SK-N-SH (cell line): Measurements from ENCODE around the gene SHLD1. TPM values are rescaled to one million over a fixed set of nuclear protein-coding genes. Genes with fewer than 3 reads are reported as not detected.

Experiments used
- CTCF ChIA-PET: fragments of 300-600, 350-600 bp; formaldehyde crosslinking; extraction: SDS; loops from one replicate; lab custom pipeline; 2021; lab: Yijun Ruan, JAX
- POLR2A ChIA-PET: fragments of 350-600 bp; sonication (Branson Sonifier 250); formaldehyde crosslinking; extraction: SDS; loops from one replicate; lab custom pipeline; 2020; ENCODE audit warnings: antibody characterized with exemption, inconsistent platforms; lab: Yijun Ruan, JAX
- DNase-seq: peaks from one replicate; pipeline ENCODE4 v3.0.0; 2012
- H2AFZ ChIP-seq: fragments of 200-600 bp; sonication (generic); 2 replicates; pipeline ENCODE4 v1.8.1; 2016; ENCODE audit warnings: antibody characterized with exemption, mild to moderate bottlenecking, low read depth
- H3F3A ChIP-seq: fragments of 200-600 bp; sonication (generic); replicated peaks from 2 replicates; pipeline ENCODE3; 2016; ENCODE audit warnings: antibody characterized with exemption, mild to moderate bottlenecking; ENCODE audit not compliant: insufficient read depth
- H3K27ac ChIP-seq, 2 experiments: fragments of 200-500 bp in 1 of 2; fragments of 200-600 bp in 1 of 2; sonication (Bioruptor generic) in 1 of 2; sonication (generic), shearing (Covaris generic) in 1 of 2; 2 replicates each; pipeline versions ENCODE4 v1.5.1 to v1.6.1; 2014 to 2016; ENCODE audit warnings: low read depth in 2 of 2, inconsistent platforms in 1 of 2, low read length in 1 of 2, mild to moderate bottlenecking in 1 of 2, mixed read lengths in 1 of 2
- H3K27me3 ChIP-seq: fragments of 200-600 bp; sonication (generic), shearing (Covaris generic); 2 replicates; pipeline ENCODE4 v1.6.1; 2016; ENCODE audit warnings: mixed run types; ENCODE audit not compliant: insufficient read depth
- H3K36me3 ChIP-seq, 2 experiments: fragments of 200-500 bp in 1 of 2; fragments of 200-600 bp in 1 of 2; sonication (Bioruptor generic) in 1 of 2; sonication (generic) in 1 of 2; replicated peaks in 1 of 2; 2 replicates each; pipeline versions ENCODE3 to v1.5.1; 2014 to 2016; ENCODE audit warnings: low read length in 1 of 2, mild to moderate bottlenecking in 1 of 2; ENCODE audit not compliant: insufficient read depth in 2 of 2, control insufficient read depth in 1 of 2
- H3K4me1 ChIP-seq, 2 experiments: fragments of 200-500 bp in 1 of 2; fragments of 200-600 bp in 1 of 2; sonication (Bioruptor generic) in 1 of 2; sonication (generic), shearing (Covaris generic) in 1 of 2; 2 replicates each; pipeline versions ENCODE4 v1.5.1 to v1.6.1; 2014 to 2016; ENCODE audit warnings: low read depth in 1 of 2, low read length in 1 of 2, mixed run types in 1 of 2; ENCODE audit not compliant: insufficient read depth in 2 of 2, control insufficient read depth in 1 of 2
- H3K4me2 ChIP-seq: fragments of 200-600 bp; sonication (generic), shearing (Covaris generic); 2 replicates; pipeline ENCODE4 v1.6.1; 2017; ENCODE audit warnings: mixed run types
- H3K4me3 ChIP-seq, 2 experiments: fragments of 200-500 bp in 1 of 2; fragments of 200-600 bp in 1 of 2; sonication (Bioruptor generic) in 1 of 2; sonication (generic), shearing (Covaris generic) in 1 of 2; 2 replicates each; pipeline versions ENCODE4 v1.5.1 to v1.8.1; 2014 to 2016; ENCODE audit warnings: low read depth in 2 of 2, inconsistent platforms in 1 of 2, low read length in 1 of 2, mild to moderate bottlenecking in 1 of 2, mixed read lengths in 1 of 2, moderate library complexity in 1 of 2
- H3K79me2 ChIP-seq: fragments of 200-600 bp; sonication (generic); 2 replicates; pipeline ENCODE4 v1.8.1; 2017; ENCODE audit warnings: mild to moderate bottlenecking; ENCODE audit not compliant: insufficient read depth
- H3K9ac ChIP-seq: fragments of 200-600 bp; sonication (generic); 2 replicates; pipeline ENCODE4 v1.6.1; 2017; ENCODE audit warnings: mixed run types
- H3K9me2 ChIP-seq: fragments of 200-600 bp; sonication (generic); 2 replicates; pipeline ENCODE4 v1.6.1; 2017; ENCODE audit warnings: mixed run types
- H3K9me3 ChIP-seq: fragments of 200-600 bp; sonication (generic); 2 replicates; pipeline ENCODE4 v1.6.1; 2017; ENCODE audit warnings: mixed run types, mild to moderate bottlenecking, moderate library complexity
- H4K20me1 ChIP-seq: fragments of 200-600 bp; sonication (generic); 2 replicates; pipeline ENCODE4 v1.6.1; 2017; ENCODE audit warnings: mild to moderate bottlenecking, mixed run types; ENCODE audit not compliant: insufficient read depth
- CTCF ChIP-seq: fragments of 200-600 bp; sonication (generic); IDR thresholded peaks from 2 replicates; pipeline ENCODE4 v1.6.1; 2017; ENCODE audit warnings: antibody characterized with exemption, mild to moderate bottlenecking, moderate library complexity
- ELF1 ChIP-seq: IDR thresholded peaks from 2 replicates; pipeline ENCODE4 v1.4.0; 2012
- EP300 ChIP-seq, 2 experiments: IDR thresholded peaks; 2 replicates each; pipeline versions ENCODE4 v1.4.0 to v1.6.1; 2012; ENCODE audit warnings: borderline replicate concordance in 1 of 2, low read depth in 1 of 2, low read length in 1 of 2
- FOXM1 ChIP-seq: IDR thresholded peaks from 2 replicates; pipeline ENCODE4 v1.4.0; 2012; ENCODE audit warnings: low read depth, mild to moderate bottlenecking
- JUND ChIP-seq: IDR thresholded peaks from 2 replicates; pipeline ENCODE4 v1.4.0; 2012
- MXI1 ChIP-seq: IDR thresholded peaks from 2 replicates; pipeline ENCODE4 v1.6.1; 2012; ENCODE audit warnings: mild to moderate bottlenecking, low read depth, low read length, improper control_type of control experiment
- POLR2AphosphoS5 ChIP-seq: IDR thresholded peaks from 2 replicates; pipeline ENCODE4 v1.6.1; 2012; ENCODE audit warnings: low read depth, low read length
- RCOR1 ChIP-seq: fragments of 150-350 bp; IDR thresholded peaks from 2 replicates; pipeline ENCODE4 v1.6.1; 2017; ENCODE audit warnings: antibody characterized with exemption, low read length
- RFX5 ChIP-seq: IDR thresholded peaks from 2 replicates; pipeline ENCODE4 v1.6.1; 2012; ENCODE audit warnings: mild to moderate bottlenecking, improper control_type of control experiment, low read length
- YY1 ChIP-seq: IDR thresholded peaks from 2 replicates; pipeline ENCODE4 v1.4.0; 2012; ENCODE audit warnings: low read depth, mild to moderate bottlenecking
- ZBTB33 ChIP-seq: IDR thresholded peaks from 2 replicates; pipeline ENCODE4 v1.4.0; 2012; ENCODE audit warnings: low read depth, borderline replicate concordance
- WGBS: methylation state at CpG from one replicate; pipeline ENCODE4 v1.1.6; 2017; ENCODE audit warnings: low lambda C conversion rate; 5-methylcytosine and 5-hydroxymethylcytosine counted together
- polyA plus RNA-seq, 3 experiments: library from polyadenylated mRNA; depleted of rRNA; stranded (reverse); fragments of >200 nt; gene quantifications; 2 replicates each; pipeline ENCODE4 v1.2.3, GENCODE V29; 2012
- TF ChIP-seq, protein P1 (sequence below): IDR thresholded peaks from 2 replicates; pipeline ENCODE4 v1.6.1; 2012; ENCODE audit warnings: mild to moderate bottlenecking, low read depth, low read length, moderate library complexity
- TF ChIP-seq, protein P2 (sequence below): IDR thresholded peaks from 2 replicates; pipeline ENCODE4 v1.4.0; 2012; ENCODE audit warnings: low read depth

The SHLD1 gene
- polyA plus RNA-seq, 1 of the 3 experiments (the other 2 are of a cell fraction) = 4.5 TPM

DNA sequence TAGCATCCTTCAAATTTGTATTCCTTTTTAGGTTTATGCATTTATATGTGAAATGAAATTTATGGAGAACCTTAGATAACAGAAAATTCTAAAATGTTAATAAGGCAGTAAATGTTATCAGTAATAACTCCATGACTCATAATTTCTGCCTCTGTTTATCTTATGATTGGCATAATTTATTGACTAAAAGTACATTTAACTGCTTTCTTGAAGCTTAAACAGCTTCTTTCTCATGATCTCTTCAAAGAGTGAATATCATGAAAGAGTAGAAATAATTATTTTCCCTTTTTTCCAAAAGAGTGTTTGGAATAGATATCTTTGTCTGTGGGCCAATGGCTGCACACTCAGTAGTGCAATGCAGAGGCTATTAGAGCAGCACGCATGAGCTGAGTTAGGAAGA is 91.3 kb downstream of the SHLD1 start (continued):
- TF ChIP-seq, protein P1, sequence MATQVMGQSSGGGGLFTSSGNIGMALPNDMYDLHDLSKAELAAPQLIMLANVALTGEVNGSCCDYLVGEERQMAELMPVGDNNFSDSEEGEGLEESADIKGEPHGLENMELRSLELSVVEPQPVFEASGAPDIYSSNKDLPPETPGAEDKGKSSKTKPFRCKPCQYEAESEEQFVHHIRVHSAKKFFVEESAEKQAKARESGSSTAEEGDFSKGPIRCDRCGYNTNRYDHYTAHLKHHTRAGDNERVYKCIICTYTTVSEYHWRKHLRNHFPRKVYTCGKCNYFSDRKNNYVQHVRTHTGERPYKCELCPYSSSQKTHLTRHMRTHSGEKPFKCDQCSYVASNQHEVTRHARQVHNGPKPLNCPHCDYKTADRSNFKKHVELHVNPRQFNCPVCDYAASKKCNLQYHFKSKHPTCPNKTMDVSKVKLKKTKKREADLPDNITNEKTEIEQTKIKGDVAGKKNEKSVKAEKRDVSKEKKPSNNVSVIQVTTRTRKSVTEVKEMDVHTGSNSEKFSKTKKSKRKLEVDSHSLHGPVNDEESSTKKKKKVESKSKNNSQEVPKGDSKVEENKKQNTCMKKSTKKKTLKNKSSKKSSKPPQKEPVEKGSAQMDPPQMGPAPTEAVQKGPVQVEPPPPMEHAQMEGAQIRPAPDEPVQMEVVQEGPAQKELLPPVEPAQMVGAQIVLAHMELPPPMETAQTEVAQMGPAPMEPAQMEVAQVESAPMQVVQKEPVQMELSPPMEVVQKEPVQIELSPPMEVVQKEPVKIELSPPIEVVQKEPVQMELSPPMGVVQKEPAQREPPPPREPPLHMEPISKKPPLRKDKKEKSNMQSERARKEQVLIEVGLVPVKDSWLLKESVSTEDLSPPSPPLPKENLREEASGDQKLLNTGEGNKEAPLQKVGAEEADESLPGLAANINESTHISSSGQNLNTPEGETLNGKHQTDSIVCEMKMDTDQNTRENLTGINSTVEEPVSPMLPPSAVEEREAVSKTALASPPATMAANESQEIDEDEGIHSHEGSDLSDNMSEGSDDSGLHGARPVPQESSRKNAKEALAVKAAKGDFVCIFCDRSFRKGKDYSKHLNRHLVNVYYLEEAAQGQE = no peak
- TF ChIP-seq JUND (no peak), POLR2AphosphoS5 (no peak), EP300 (IDR thresholded peaks at IDR 0.05; ENCODE audit: borderline replicate concordance in 1 of 2, low read depth in 1 of 2, low read length in 1 of 2) (no peak), CTCF (no peak), MXI1 (no peak), RCOR1 (no peak)

- H3K4me2 ChIP-seq = no peak overlapping the region
- H3K4me3 ChIP-seq = no peak overlapping the region
- H3K27me3 ChIP-seq = no peaks in the 10 kb centered on the region
- no peaks in the 10 kb centered on the region; the same call in 1 of the 2 replicates for H4K20me1 ChIP-seq
- POLR2A ChIA-PET = no interaction called here
- no peaks in the 10 kb centered on the region for H3K9me3 ChIP-seq
- H3K79me2 ChIP-seq = no peaks in the 10 kb centered on the region
- no peak overlapping the region for H3K27ac ChIP-seq
- 83% methylated on average over 2 of the region's 2 CpGs for WGBS
- no peaks in the 10 kb centered on the region for H3K9me2 ChIP-seq
- H3K4me1 ChIP-seq = peaks cover 7 to 21% of the 10 kb centered on the region in 2 experiments; a peak in 3 of 4 replicates
- H3F3A ChIP-seq = peaks cover 8% of the 10 kb centered on the region
- no peaks in the 10 kb centered on the region for H3K36me3 ChIP-seq
- DNase-seq = no peak
- no peak overlapping the region for H2AFZ ChIP-seq
- no peak for TF ChIP-seq ELF1
- no peak for TF ChIP-seq FOXM1
- TF ChIP-seq RFX5 = no peak
- TF ChIP-seq JUND = no peak
- TF ChIP-seq YY1 = no peak
- no peak for TF ChIP-seq ZBTB33
- TF ChIP-seq, protein P2, sequence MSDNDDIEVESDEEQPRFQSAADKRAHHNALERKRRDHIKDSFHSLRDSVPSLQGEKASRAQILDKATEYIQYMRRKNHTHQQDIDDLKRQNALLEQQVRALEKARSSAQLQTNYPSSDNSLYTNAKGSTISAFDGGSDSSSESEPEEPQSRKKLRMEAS = no peak
- TF ChIP-seq, all 33 proteins: peak for 0
- CTCF ChIA-PET = no interaction called here
- H3K9ac ChIP-seq = no peak overlapping the region
These were observed 92.3 kb downstream of the SHLD1 start for GRCh38 chr20:5842465-5842864.
